NCI-H1048 (cell line): ENCODE data around the gene CALCOCO1.
"Not testable (repeated sequence)": the region's sequence is repeated elsewhere in the genome, so short reads cannot be mapped to it uniquely, and the experiment has no call there.

ENCODE experiments used
- DNase-seq: peaks from one replicate; lab custom pipeline; 2025; lab: John Stamatoyannopoulos, UW

The CALCOCO1 gene

DNA sequence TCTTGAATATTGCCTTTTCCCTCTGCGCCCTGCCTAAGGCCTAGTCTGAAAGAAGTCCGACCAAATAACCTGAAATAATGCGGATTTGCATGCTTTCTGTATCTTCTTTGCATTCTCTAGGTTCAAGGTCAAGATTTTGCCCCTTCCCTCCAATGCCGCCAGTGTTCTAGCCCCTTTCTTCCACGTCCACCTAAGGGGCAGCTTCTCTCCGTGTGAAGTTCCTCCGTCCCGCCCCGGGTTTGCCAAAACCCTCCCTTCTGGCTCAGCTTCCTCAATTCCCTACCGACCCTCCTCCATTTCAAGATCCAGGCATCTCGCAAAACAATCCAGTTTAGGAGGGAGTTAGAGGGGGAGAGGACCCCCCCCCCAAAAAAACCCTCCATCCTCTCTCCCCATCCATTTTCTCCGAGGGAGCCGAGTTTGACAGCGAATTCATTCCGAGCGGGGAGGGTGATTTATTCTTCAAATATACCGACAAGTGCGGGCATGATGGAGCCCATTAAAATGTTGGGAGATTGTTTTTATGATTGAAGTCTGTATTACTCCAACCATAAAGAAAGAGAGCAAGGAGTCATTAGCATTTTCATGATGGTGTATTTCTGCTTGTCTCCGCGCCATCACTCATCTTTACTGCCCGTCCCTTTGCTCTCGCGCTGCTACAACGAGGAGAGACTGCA is 30.5 kb downstream of the CALCOCO1 start:
- no peak for DNase-seq

DNA sequence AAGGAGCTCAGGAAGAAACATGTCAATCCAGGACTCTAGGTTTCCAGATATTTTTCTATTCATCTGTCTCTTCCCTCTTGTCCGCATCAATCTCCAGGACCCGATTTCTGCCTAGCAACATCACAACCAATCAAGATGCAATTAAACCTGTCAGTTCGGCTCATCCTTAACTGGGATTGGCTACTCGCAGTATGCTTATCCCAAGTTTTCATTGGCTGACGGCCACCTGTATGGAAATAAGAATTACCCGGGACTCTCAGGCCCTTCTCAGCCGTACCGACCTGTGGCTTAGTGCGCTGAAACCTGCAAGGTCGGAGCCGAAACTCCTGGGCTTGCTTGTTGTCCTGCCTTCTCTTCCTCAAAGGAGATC is 31.0 kb downstream of the CALCOCO1 start:
- peak; percentile 83 for DNase-seq

DNA sequence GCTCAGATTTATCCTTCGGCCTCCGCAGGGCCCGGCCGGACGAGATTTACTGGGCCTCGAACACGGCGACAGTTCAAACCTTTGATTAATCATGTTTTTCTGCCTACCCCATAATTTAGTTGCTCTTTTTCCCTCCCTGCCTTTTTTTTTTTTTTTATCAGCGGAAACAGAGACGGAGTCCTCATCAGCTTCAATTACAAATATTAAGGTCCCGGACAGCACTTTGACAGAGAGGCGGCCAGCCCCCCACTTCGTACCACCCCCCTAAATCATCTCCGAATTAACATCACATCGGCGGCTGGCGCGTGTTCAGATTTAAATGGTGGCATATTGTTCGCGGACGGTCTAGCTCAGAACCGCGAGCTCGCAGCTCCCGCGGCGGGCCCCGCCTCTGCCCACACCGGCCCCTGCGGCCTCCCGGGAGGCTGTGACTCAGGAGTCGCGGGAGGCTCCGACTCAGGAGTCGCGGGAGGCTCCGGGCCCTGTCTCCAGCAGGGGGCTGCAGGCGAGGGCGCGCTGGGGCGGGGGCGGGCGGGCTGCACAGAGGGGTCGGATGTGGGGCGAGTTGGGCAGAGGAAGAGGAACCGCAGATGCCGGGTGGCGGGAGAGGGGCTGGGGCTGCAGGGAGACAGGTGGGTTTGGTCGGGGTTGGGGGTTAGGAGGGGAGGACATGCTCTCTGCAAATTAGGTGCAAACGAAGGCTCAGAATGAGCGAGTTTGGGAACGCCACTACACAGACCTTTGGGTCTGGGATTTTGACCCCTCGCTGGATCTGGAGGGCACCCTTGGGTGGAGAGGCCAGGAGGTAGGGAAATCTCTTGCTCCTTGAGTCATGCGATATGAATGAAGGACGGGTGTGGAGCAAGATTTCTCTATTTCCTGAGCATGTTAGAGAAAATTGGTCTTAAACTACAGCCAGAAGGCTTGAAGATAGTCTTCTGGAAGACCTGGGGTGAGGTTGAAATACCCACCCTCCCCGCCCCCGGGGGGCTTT is 31.8 kb downstream of the CALCOCO1 start:
- no peak for DNase-seq

DNA sequence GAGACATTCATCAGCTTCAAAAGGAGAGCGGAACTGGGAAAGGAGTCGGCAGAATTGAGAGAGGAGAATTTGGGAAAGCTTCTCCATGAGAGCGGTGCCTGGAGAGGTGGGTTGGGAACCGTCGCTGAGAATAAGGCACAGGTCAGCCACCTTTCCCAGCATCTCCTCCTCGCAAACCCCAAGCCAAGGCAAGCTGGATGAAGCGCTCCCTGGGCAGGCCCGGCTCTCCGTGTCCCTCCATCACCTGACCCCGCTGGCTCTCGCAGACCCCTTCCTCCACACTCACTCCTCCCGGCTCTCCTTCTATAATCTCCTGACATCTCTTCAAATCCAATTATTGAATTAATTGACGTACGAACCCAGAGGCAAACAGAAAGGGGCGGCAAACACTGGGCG is 32.5 kb downstream of the CALCOCO1 start:
- no peak for DNase-seq

DNA sequence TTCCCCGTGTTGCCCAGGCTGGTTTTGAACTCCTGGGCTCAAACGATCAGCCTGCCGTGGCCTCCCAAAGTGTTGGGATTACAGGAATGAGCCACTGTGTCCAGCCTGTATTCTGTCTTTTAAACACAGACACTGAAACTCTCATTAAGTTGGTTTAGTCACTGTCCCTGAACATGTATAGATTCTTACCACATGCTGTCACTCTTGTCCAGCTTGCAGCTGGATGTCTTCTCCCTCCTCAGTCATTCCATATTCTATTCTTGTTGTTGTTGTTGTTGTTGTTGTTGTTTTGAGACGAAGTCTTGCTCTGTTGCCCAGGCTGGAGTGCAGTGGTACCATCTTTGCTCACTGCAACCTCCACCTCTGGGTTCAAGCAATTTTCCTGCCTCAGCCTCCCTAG is 39.1 kb downstream of the CALCOCO1 start:
- no peak for DNase-seq

DNA sequence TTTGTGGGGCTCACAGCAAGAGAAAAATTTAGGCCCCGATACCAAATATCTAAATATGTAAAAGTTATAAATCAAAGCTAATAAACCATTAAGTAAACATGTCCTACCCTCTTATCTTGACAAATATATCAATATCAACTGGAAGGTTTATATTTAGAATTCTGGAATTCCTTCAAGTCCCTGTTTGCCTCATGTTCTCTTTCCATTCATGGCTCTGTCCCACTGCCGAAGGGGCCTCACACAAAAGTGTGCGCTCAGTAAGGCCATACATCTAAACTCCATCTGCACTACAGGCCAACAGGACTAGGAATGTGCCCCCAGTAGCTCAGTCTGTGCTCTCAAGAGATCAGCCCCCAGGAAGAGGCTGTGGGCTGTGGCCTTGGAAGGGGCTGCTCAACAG is 40.8 kb downstream of the CALCOCO1 start:
- no peak for DNase-seq

DNA sequence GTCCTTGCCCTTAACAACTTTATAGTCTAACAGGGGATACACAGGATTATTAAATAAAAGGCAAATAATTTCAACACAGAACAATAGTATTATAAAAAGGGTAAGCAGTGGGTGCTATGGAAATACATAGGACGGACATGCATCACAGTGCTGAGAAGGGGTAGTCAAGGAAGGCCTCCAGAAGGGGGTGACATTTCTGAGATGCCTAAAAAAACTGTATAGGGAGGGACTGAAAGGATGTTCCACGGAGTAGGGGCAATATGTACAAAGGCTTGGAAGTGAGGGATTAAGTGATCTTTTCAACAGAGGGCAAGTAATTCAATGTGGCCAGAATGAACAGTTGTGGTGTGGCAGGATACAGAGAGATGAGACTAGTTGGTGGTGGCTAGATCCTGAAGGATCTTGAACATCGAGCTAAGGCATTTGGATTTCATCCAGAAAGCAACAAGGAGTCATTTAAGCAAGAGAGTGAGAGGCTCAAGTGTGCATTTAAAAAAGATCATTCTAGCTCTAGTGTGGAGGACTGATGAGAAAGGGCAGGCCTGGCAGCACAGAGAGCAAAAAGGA is 42.5 kb downstream of the CALCOCO1 start:
- DNase-seq = no peak

DNA sequence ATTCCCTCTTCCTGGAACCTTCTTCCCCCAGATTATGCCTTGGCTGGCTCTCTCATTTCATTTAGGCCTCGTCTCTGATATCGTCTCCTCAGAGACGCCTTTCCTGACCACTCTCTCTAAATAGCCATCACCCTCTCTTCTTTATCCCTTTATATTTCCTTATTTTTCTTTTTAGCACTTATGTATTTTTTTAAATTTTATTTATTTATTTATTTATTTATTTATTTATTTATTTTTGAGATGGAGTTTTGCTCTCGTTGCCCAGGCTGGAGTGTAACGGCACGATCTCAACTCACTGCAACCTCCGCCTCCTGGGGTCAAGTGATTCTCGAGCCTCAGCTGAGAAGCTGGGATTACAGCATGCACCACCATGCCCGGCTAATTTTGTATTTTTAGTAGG is 43.3 kb downstream of the CALCOCO1 start:
- DNase-seq = no peak

DNA sequence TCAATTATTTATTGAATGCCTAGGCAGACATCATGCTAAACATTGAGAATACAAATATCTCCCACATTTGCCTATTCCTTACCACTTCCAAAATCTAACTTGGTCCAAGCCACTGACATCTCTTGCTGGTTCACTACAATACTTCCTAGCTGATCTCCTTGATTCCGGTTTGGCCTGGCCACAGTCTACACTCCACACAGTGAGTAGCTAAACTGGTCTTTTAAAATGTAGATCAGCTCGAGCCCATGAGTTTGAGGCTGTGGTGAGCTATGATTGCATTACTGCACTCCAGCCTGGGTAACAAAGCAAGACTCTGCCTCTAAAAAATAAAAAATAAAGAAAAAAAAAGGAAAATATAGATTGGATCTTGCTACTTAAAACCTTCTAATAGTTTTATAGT is 43.8 kb downstream of the CALCOCO1 start:
- no peak for DNase-seq

DNA sequence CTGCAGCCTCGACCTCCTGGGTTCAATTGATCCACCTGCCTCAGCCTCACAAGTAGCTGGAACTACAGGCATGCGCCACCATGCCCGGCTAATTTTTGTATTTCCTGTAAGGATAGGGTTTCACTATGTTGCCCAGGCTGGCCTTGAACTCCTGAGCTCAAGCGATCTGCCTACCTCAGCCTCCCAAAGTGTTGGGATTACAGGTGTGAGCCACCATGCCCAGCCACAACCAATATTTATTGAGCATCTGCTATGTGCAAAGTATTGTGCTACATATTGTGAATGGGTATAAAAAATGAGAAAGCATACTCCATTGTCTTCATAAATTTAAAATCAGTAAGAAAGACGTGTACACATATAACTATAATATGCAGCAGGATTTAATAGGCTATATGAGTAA is 47.2 kb downstream of the CALCOCO1 start:
- not testable (repeated sequence) for DNase-seq

DNA sequence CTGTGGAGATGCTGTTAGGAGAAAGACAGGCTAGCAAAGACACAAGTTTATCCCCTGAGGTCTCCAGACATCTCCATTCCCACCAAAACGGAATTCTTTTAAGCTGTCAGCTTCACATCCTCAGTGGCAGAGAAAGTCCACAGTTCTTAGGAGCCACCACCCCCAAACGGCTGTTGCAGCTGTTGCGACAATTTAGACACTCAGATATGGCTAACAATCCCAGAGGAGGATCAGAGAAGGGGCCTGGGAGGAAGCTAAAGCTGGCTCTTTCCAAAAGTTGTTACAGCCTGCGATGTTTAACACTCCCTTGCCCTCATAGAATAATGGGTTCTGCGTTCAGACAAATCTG is 49.5 kb downstream of the CALCOCO1 start:
- no peak for DNase-seq

DNA sequence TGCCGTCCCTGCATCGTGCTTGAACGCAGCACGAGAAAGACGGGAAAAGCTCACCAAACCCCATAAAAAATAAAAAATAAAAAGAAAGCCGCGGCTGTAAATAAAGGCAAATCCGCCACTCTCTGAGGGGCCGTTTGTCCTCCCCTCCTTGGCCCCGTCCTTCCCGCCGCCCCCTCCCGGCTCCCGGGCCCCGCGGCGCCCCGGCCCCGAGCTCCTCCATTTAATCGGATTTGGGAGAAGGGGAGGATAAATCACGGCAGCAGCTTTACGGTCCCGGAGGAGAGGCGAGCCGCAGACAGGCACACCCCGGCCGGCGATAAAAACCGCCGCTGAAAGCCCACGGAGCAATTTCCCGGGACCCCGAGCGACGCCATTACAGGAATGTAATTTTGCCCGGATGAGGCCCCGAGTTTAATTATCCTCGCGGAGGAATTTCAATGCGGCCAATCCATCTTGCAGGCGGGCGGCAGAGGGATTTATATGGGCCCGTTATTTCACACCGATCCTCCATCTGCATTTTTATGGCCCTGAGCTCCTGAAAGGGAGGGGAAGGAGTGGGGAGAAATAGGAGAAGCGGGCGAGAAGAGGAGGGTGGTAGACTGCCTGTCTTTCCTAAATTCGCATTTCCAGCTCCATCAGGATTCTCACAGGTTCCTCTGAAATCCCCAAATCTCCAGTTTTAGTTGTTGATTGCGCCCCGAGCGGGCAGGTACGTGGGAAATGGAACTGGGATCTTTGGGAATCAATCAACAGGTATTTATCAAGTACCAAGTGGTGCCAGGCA is 50.0 kb downstream of the CALCOCO1 start:
- no peak for DNase-seq

DNA sequence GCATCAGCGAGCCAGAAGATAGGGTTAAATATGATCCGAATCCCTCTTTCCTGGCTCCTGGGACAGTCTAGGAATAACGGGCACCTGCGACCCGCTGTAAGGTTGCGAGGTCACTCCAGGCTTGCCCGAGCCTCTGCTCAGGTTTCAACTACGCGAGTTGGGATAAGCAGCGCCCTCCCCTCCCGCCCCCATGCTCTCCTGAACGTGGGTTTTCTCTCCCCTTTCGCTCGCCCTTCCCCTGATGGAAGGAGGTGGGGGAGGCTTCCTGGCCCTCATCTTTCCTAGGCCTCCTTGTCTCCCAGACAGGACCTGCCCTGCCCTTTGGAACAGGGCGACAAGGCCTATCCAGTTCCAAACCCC is 50.6 kb downstream of the CALCOCO1 start:
- no peak for DNase-seq

DNA sequence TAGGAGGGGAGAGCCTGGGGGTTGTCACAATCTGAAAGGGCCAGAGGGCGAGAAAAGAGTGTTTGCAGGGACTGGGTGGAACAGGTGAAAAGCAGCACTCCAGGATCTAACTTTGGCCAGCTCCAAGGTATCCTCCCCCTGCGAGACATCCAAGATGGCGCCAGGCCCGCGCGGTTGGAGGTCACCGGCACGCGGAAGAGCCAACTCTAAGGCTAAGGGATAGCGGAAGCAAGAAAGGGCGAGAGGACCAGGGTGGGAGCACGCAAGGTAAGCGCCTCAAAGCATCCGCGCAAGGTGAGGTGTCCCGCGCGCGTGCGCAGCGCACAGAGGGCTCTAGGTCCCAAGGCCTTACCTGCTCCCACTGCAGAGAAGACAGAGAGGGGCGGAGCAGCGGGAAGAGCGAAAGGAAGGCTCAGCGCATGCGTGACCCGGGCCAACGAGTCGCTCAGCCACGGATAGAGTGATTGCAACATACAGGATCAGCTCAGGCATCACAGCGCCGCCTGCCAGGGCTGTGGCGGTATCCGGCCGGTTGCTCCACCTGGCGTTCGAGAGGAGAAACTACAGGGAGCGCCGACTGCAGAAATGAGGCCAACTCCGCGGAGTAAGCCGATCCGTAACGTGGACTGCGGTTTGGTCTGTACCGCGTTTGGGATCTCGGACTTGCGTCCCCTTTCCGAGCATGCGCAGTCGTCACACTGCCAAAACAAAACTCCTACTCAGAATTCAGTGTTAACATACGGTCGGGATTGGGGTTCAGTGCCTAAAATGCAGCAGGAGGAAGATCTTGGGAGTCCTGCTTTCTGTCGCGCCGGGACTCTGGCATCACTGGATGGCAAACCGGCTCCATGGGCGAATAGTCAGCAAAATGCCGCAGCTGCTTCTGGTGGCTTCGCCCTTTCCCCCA is 51.3 kb downstream of the CALCOCO1 start, which contains the start of gene ATP5MC2:
ATP5MC2 (minus strand) TSS at position 383 of the 907 bp plus-strand sequence. CDS start 3,469 bp downstream, outside the sequence.
- peak; percentile 95 for DNase-seq

DNA sequence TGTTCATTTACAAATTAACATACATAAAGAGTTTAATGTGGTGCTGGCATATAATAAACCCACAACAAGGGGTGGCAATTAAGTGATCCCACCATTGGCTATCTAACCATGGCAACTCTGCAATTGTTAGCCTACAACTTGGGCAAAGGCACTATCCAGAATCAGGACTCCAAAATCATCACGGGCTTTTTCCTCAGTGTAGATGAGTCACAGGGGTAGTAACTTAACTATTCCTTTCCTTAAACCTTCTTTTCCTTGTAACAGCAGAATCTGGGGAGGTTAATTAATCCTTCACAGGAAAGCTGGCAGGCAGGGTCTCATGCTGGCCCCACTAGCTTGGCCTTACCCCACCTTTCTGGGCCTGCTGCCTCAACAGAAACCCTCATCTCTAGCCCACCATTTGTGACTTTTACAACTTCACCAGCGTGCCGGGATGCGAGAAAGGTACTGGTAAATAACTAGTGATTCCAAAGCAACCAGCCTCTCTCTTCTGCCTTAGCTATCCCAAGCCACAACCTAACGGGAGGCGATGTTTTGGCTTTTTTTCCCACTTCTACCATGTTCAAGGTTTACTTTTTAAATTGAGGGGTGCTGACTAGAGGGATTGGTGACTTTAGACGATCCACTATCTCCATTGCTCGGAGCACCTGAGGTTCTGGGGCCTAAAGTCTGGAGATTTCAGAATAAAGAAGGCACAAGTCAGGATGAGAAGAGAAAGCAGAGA is 52.1 kb downstream of the CALCOCO1 start:
- DNase-seq = no peak

DNA sequence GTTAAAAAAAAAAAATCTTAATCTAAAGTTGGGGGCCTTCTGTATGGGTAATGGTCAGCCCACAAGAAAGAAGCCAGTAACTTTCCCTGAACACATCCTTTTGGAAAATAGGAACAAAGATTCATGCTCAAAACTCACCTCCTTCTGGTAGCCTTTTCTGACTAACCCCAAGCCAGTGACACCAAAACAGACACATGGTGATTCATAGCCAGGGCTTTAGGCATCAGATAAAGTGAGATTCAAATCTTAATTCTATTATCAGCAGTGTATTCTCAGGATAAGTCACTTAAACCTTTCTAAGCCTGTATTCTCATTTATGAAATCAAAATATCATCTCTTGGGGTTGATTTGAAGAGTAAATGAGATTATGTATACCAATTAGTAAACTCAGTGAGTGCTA is 56.3 kb downstream of the CALCOCO1 start:
- no peak for DNase-seq

DNA sequence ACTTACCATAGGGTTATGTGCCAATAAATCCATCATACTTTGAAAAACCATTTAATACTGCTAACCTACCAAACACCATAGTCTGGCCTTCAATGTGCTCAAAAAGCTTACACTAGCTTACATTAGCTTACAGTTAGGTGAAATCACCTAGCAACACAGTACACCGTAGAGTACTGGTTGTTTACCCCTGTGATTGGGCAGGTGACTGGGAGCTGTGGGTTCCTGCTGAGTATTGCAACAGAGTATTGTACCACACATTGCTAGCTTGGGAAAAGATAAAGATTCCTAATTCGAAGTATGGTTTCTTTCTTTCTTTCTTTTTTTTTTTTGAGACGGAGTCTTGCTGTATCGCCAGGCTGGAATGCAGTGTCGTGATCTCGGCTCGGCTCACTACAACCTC is 56.9 kb downstream of the CALCOCO1 start:
- DNase-seq = no peak

DNA sequence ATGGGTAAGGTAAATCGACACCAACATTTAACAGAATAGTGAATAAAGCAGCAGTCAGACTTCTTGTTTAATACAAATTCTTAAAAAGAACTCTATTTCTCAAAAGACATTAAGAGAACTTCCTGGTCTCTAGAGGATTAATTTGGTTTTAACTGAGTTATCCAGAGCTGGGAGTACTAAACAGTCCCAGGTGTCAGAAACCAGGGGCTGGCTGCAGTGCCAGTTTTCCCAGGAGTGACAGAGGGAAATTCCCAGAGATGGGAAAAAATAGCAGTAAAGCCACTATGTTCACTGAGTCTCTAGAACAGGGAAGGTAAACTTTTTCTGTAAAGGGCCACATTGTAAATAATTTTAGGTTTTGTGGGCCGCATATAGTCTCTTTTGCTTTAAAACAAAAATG is 60.2 kb downstream of the CALCOCO1 start:
- DNase-seq = no peak

DNA sequence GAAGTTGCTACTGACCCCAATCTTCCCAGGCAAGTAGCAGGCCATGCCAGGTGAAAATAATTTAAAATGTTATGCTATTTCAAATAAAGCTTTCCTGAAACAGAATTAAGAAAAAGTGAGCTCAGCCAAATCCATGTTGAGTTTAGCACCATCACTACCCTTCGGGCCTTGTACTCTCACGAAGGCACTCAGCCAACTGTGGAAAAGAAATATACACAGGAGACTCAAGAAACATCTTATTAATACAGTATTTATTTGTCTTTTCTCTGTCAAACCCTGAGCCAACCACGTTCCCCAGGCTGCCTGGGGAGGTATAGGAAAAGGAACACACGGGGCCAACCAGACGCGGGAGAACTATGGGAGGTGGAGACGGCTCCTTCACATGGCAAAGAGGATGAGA is 62.3 kb downstream of the CALCOCO1 start:
- no peak for DNase-seq

DNA sequence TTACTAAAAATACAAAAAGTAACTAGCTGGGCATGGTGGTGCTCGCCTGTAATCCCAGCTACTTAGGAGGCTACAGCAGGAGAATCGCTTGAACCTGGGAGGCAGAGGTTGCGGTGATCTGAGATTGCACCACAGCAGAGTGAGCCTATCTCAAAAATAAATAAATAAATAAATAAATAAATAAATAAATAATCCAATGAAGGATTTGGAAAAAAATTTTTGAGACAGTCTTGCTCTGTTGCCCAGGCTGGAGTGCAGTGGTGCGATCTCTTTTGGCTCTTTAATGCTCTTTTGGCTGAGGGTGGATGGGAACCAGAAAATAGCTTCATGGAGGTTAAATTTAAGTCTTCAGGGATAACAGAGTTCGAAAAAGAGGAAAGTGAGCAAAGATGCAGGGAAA is 63.1 kb downstream of the CALCOCO1 start:
- DNase-seq = no peak

DNA sequence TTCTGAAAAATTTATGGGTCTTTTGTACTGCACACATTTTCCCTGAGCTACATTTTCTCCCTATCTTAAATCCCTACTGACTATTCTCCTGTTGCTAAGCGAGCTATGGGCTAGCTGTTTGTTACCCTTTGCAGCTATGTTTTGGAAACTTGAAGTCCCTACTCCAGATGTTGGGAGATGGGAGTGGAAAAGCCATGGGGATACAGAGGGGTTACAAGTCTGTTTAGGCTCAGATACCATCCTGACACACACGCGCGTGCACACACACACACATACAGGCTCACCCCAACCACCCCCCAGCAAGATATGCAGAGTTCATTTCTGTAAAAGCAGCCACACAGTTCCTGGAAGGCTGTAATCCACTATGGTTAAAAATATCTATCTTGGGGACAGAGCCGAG is 67.2 kb downstream of the CALCOCO1 start:
- DNase-seq = no peak
